Immature natural killer cell (primary cell): ENCODE measurements around the gene PSMA2. TPM values are rescaled to one million over a fixed set of nuclear protein-coding genes. Genes with fewer than 3 reads are reported as not detected.

Experiments
- DNase-seq, 3 donors: peaks; one replicate each; pipeline ENCODE4 v3.0.0; 2022; ENCODE audit warnings: mixed read lengths in 1 of 3
- H3K27ac Mint-ChIP-seq, 6 donors: one replicate each; pipeline ENCODE4 v1.8.0; 2020; ENCODE audit warnings: mixed read lengths in 6 of 6, mild to moderate bottlenecking in 5 of 6, inconsistent platforms in 4 of 6, moderate library complexity in 3 of 6
- H3K27me3 Mint-ChIP-seq, 3 donors: one replicate each; pipeline ENCODE4 v1.8.0; 2020 to 2021; ENCODE audit warnings: low read depth in 3 of 3, mild to moderate bottlenecking in 3 of 3, mixed read lengths in 3 of 3, moderate library complexity in 3 of 3, inconsistent platforms in 1 of 3
- H3K36me3 Mint-ChIP-seq, 3 donors: one replicate each; pipeline ENCODE4 v1.8.0; 2020; ENCODE audit warnings: mixed read lengths in 3 of 3, inconsistent platforms in 2 of 3, mild to moderate bottlenecking in 2 of 3
- H3K4me1 Mint-ChIP-seq, 2 donors: one replicate each; pipeline ENCODE4 v1.8.0; 2020; ENCODE audit warnings: inconsistent platforms in 2 of 2, mild to moderate bottlenecking in 2 of 2, mixed read lengths in 2 of 2, moderate library complexity in 1 of 2
- H3K4me3 Mint-ChIP-seq, 5 donors: one replicate each; pipeline ENCODE4 v1.8.0; 2020; ENCODE audit warnings: mild to moderate bottlenecking in 5 of 5, mixed read lengths in 5 of 5, inconsistent platforms in 3 of 5, moderate library complexity in 3 of 5
- H3K9me3 Mint-ChIP-seq, 6 donors: one replicate each; pipeline ENCODE4 v1.8.0; 2020; ENCODE audit warnings: mild to moderate bottlenecking in 6 of 6, mixed read lengths in 6 of 6, inconsistent platforms in 4 of 6, moderate library complexity in 3 of 6
- polyA plus RNA-seq, 3 donors: library from polyadenylated mRNA; unstranded; fragments of 300-500 nt; fragmentation: Illumina TruSeq; gene quantifications; one replicate each; pipeline ENCODE4 v1.2.3, GENCODE V29; 2021

The PSMA2 gene
- polyA plus RNA-seq, 3 donors from 2014 or later, result 234 to 348 (median 278) TPM

- DNase-seq, result no peak
- H3K4me3 Mint-ChIP-seq, result peak overlapping the region; percentile 98 to 100 (median 99)
- peak overlapping the region; percentile 96 to 99 (median 97) for H3K27ac Mint-ChIP-seq
- H3K36me3 Mint-ChIP-seq, result peaks cover 0 to 16% (median under 1%) of the 10 kb centered on the region in 3 donors
- peaks cover 9 to 16% (median 10%) of the 10 kb centered on the region in 3 donors for H3K27me3 Mint-ChIP-seq
- H3K9me3 Mint-ChIP-seq, result no peaks in the 10 kb centered on the region
- H3K4me1 Mint-ChIP-seq, result peaks cover 59 to 78% of the 10 kb centered on the region in 2 donors
Observed at GRCh38 chr7:42931447-42931833, 534 bp downstream of the PSMA2 start.

GRCh38 chr7:42930889-42931288 is 1.1 kb downstream of the PSMA2 start:
- no peak for DNase-seq
- peak overlapping the region; percentile 98 to 100 (median 99) for H3K4me3 Mint-ChIP-seq
- peaks cover 9 to 16% (median 10%) of the 10 kb centered on the region in 3 donors for H3K27me3 Mint-ChIP-seq
- peaks cover under 1 to 12% (median 6%) of the 10 kb centered on the region in 3 donors for H3K36me3 Mint-ChIP-seq
- peaks cover 59 to 78% of the 10 kb centered on the region in 2 donors for H3K4me1 Mint-ChIP-seq
- no peaks in the 10 kb centered on the region for H3K9me3 Mint-ChIP-seq
- H3K27ac Mint-ChIP-seq, result peak overlapping the region; percentile 96 to 99 (median 97)

GRCh38 chr7:42929449-42929848 is 2.5 kb downstream of the PSMA2 start:
- H3K4me1 Mint-ChIP-seq, result peaks cover 65 to 83% of the 10 kb centered on the region in 2 donors

GRCh38 chr7:42928754-42929153 is 3.2 kb downstream of the PSMA2 start:
- H3K4me1 Mint-ChIP-seq, result peaks cover 58 to 78% of the 10 kb centered on the region in 2 donors
- no peak overlapping the region for H3K27ac Mint-ChIP-seq
- peaks cover 9 to 16% (median 10%) of the 10 kb centered on the region in 3 donors for H3K27me3 Mint-ChIP-seq

More at GRCh38 chr7:42929449-42929848, 2.5 kb downstream of the PSMA2 start:
- Mint-ChIP-seq H3K4me3 (peak overlapping the region in 3 of 5 donors; percentile 3 to 16 (median 8)), H3K27ac (peak overlapping the region in 4 of 6 donors; percentile 2 to 41 (median 20)), H3K9me3 (no peaks in the 10 kb centered on the region), H3K36me3 (peaks cover 6 to 12% (median 12%) of the 10 kb centered on the region in 3 donors), H3K27me3 (peaks cover 9 to 16% (median 10%) of the 10 kb centered on the region in 3 donors)
- DNase-seq, result no peak

GRCh38 chr7:42926204-42926603 is 5.8 kb downstream of the PSMA2 start:
- Mint-ChIP-seq H3K36me3 (peaks cover 20 to 31% (median 21%) of the 10 kb centered on the region in 3 donors), H3K27ac (no peak overlapping the region), H3K9me3 (no peaks in the 10 kb centered on the region), H3K4me1 (peaks cover 36 to 62% of the 10 kb centered on the region in 2 donors), H3K4me3 (no peak overlapping the region), H3K27me3 (no peaks in the 10 kb centered on the region)
- DNase-seq, result no peak

More at GRCh38 chr7:42928754-42929153, 3.2 kb downstream of the PSMA2 start:
- H3K4me3 Mint-ChIP-seq, result no peak overlapping the region
- H3K9me3 Mint-ChIP-seq, result no peaks in the 10 kb centered on the region
- peaks cover 9 to 15% (median 14%) of the 10 kb centered on the region in 3 donors for H3K36me3 Mint-ChIP-seq
- DNase-seq, result no peak

GRCh38 chr7:42925630-42926029 is 6.3 kb downstream of the PSMA2 start:
- no peak for DNase-seq
- H3K36me3 Mint-ChIP-seq, result peaks cover 23 to 35% (median 26%) of the 10 kb centered on the region in 3 donors
- H3K9me3 Mint-ChIP-seq, result no peaks in the 10 kb centered on the region
- H3K4me3 Mint-ChIP-seq, result no peak overlapping the region
- peak overlapping the region in 2 of 6 donors; percentile 29 to 38 for H3K27ac Mint-ChIP-seq
- no peaks in the 10 kb centered on the region for H3K27me3 Mint-ChIP-seq
- H3K4me1 Mint-ChIP-seq, result peaks cover 30 to 57% of the 10 kb centered on the region in 2 donors

- Mint-ChIP-seq H3K27ac (peak overlapping the region in 1 of 6 donors; percentile 34), H3K9me3 (no peaks in the 10 kb centered on the region), H3K4me1 (peaks cover 18 to 47% of the 10 kb centered on the region in 2 donors), H3K27me3 (no peaks in the 10 kb centered on the region), H3K36me3 (peaks cover 24 to 47% (median 30%) of the 10 kb centered on the region in 3 donors), H3K4me3 (no peak overlapping the region)
- DNase-seq, result no peak
Observed at GRCh38 chr7:42924223-42924838, 7.6 kb downstream of the PSMA2 start.

GRCh38 chr7:42922017-42922753 is 9.8 kb downstream of the PSMA2 start:
- H3K4me1 Mint-ChIP-seq, result peaks cover 6 to 26% of the 10 kb centered on the region in 2 donors
- H3K36me3 Mint-ChIP-seq, result peaks cover 28 to 49% (median 34%) of the 10 kb centered on the region in 3 donors
- no peaks in the 10 kb centered on the region for H3K9me3 Mint-ChIP-seq
- H3K27ac Mint-ChIP-seq, result no peak overlapping the region
- DNase-seq, result no peak
- peaks cover 0 to 1% (median 0%) of the 10 kb centered on the region in 3 donors for H3K27me3 Mint-ChIP-seq
- no peak overlapping the region for H3K4me3 Mint-ChIP-seq

- Mint-ChIP-seq H3K9me3 (no peaks in the 10 kb centered on the region), H3K36me3 (peaks cover 7 to 24% (median 11%) of the 10 kb centered on the region in 3 donors), H3K4me3 (no peak overlapping the region), H3K27ac (peak overlapping the region in 3 of 6 donors; percentile 34 to 52 (median 38)), H3K27me3 (peaks cover 0 to 5% (median 1%) of the 10 kb centered on the region in 3 donors), H3K4me1 (peaks cover 15 to 19% of the 10 kb centered on the region in 2 donors)
- DNase-seq, result no peak
Observed at GRCh38 chr7:42915356-42915755, 16.6 kb downstream of the PSMA2 start.

GRCh38 chr7:42914421-42915045 is 17.4 kb downstream of the PSMA2 start:
- Mint-ChIP-seq H3K27me3 (peaks cover 0 to 5% (median 1%) of the 10 kb centered on the region in 3 donors), H3K9me3 (no peaks in the 10 kb centered on the region), H3K27ac (peak overlapping the region in 4 of 6 donors; percentile 21 to 50 (median 38)), H3K4me1 (peaks cover 23 to 28% of the 10 kb centered on the region in 2 donors), H3K36me3 (peaks cover 6 to 15% (median 11%) of the 10 kb centered on the region in 3 donors), H3K4me3 (no peak overlapping the region)
- no peak for DNase-seq

- DNase-seq, result no peak
- H3K36me3 Mint-ChIP-seq, result peaks cover under 1 to 12% (median 7%) of the 10 kb centered on the region in 3 donors
- H3K4me1 Mint-ChIP-seq, result peaks cover 24 to 32% of the 10 kb centered on the region in 2 donors
- no peaks in the 10 kb centered on the region for H3K9me3 Mint-ChIP-seq
- peak overlapping the region in 3 of 6 donors; percentile 8 to 34 (median 25) for H3K27ac Mint-ChIP-seq
- peaks cover 0 to 5% (median 1%) of the 10 kb centered on the region in 3 donors for H3K27me3 Mint-ChIP-seq
- no peak overlapping the region for H3K4me3 Mint-ChIP-seq
Observed at GRCh38 chr7:42914009-42914408, 18.0 kb downstream of the PSMA2 start.

- Mint-ChIP-seq H3K4me3 (no peak overlapping the region), H3K27ac (peak overlapping the region in 4 of 6 donors; percentile 6 to 34 (median 16)), H3K36me3 (peaks cover 0 to 12% (median 6%) of the 10 kb centered on the region in 3 donors)
Observed at GRCh38 chr7:42913591-42913990, 18.4 kb downstream of the PSMA2 start.

More at GRCh38 chr7:42913591-42913990, 18.4 kb downstream of the PSMA2 start:
- H3K27me3 Mint-ChIP-seq, result peaks cover 0 to 5% (median 1%) of the 10 kb centered on the region in 3 donors
- DNase-seq, result no peak
- no peaks in the 10 kb centered on the region for H3K9me3 Mint-ChIP-seq
- H3K4me1 Mint-ChIP-seq, result peaks cover 25 to 36% of the 10 kb centered on the region in 2 donors
